ENCODE results near the gene C22orf39.

C22orf39 gene

DNA sequence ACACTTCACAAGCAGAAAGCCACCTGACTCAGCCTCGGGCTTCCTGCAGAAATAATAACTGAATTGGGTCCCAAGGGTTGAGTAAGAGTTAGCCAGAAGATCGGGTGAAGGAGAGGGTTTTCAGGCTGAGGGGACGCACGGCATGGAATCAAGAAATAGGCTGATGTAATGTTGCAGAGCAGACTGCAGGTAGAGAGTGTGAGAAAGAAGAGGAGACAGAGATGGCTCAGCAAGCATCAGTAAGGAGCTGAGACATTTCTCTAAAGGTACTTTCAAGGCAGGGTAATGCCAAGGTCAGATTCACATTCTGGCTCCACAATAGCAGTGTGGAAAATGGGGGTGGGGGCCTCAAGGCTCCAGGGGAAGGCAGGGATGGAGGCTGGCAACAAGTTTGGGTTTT is 34.6 kb downstream of the C22orf39 start:
- Histone ChIP-seq H3K4me3 (ENCODE audit: low read length) (no peak overlapping the region), H3K9me3 (ENCODE audit: control insufficient read depth, insufficient read depth, low read length) (no peaks in the 10 kb centered on the region), H3K27ac (ENCODE audit: low read depth, low read length) (no peak overlapping the region), H3F3A (ENCODE audit: control insufficient read depth, insufficient read depth) (no peaks in the 10 kb centered on the region), H3K27me3 (ENCODE audit: control insufficient read depth, low read length) (no peaks in the 10 kb centered on the region), H3K79me2 (ENCODE audit: control insufficient read depth, low read length) (peaks cover 77% of the 10 kb centered on the region), H3K9me2 (replicated peaks; ENCODE audit: control insufficient read depth, low read length) (no peaks in the 10 kb centered on the region), H3K36me3 (ENCODE audit: control insufficient read depth, low read length) (peaks cover 55% of the 10 kb centered on the region), H3K4me2 (ENCODE audit: low read length) (no peak overlapping the region), H3K4me1 (ENCODE audit: control insufficient read depth, low read length) (no peaks in the 10 kb centered on the region), H4K20me1 (ENCODE audit: control insufficient read depth, insufficient read depth, low read depth, low read length) (peaks cover 8% of the 10 kb centered on the region; the same call in 1 of the 2 replicates)
- TF ChIP-seq EZH2phosphoT487 (IDR thresholded peaks at IDR 0.05; ENCODE audit: borderline replicate concordance, low read length), result no peak
- TF ChIP-seq, protein P1, sequence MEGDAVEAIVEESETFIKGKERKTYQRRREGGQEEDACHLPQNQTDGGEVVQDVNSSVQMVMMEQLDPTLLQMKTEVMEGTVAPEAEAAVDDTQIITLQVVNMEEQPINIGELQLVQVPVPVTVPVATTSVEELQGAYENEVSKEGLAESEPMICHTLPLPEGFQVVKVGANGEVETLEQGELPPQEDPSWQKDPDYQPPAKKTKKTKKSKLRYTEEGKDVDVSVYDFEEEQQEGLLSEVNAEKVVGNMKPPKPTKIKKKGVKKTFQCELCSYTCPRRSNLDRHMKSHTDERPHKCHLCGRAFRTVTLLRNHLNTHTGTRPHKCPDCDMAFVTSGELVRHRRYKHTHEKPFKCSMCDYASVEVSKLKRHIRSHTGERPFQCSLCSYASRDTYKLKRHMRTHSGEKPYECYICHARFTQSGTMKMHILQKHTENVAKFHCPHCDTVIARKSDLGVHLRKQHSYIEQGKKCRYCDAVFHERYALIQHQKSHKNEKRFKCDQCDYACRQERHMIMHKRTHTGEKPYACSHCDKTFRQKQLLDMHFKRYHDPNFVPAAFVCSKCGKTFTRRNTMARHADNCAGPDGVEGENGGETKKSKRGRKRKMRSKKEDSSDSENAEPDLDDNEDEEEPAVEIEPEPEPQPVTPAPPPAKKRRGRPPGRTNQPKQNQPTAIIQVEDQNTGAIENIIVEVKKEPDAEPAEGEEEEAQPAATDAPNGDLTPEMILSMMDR (IDR thresholded peaks at IDR 0.05; ENCODE audit: low read depth, low read length, poor library complexity, severe bottlenecking), result no peak

DNA sequence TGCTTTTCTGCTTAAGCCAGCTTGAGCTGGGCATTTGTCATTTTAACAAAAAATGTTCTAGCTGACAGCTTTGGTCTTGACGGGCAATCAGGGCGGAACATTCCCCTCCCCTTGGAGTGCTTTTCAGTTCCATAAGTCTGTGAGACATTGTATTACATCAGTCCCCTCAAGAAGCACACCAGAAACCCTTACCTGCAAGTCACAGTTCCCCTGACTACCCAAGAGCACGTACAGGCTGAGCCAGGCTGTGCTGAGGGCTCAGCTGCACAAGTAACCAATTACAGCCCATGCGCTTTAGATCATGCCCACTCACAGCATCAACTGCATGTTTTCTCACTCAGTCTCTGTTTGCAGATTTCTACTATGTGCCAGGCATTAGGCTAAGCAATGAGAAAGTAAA is 35.0 kb downstream of the C22orf39 start:
- no peaks in the 10 kb centered on the region for H3K27me3 ChIP-seq (ENCODE audit: control insufficient read depth, low read length)
- H3K36me3 ChIP-seq (ENCODE audit: control insufficient read depth, low read length), result peaks cover 60% of the 10 kb centered on the region
- H3F3A ChIP-seq (ENCODE audit: control insufficient read depth, insufficient read depth), result no peaks in the 10 kb centered on the region
- H3K9me2 ChIP-seq (replicated peaks; ENCODE audit: control insufficient read depth, low read length), result no peaks in the 10 kb centered on the region
- H3K9me3 ChIP-seq (ENCODE audit: control insufficient read depth, insufficient read depth, low read length), result no peaks in the 10 kb centered on the region
- H4K20me1 ChIP-seq (ENCODE audit: control insufficient read depth, insufficient read depth, low read depth, low read length), result peaks cover 8% of the 10 kb centered on the region; the same call in 1 of the 2 replicates
- H3K4me1 ChIP-seq (ENCODE audit: control insufficient read depth, low read length), result no peaks in the 10 kb centered on the region
- no peak overlapping the region for H3K4me3 ChIP-seq (ENCODE audit: low read length)
- no peak overlapping the region for H3K27ac ChIP-seq (ENCODE audit: low read depth, low read length)
- TF ChIP-seq, protein P1 (IDR thresholded peaks at IDR 0.05; ENCODE audit: low read depth, low read length, poor library complexity, severe bottlenecking), result no peak
- no peak for TF ChIP-seq EZH2phosphoT487 (IDR thresholded peaks at IDR 0.05; ENCODE audit: borderline replicate concordance, low read length)
- H3K4me2 ChIP-seq (ENCODE audit: low read length), result no peak overlapping the region
- H3K79me2 ChIP-seq (ENCODE audit: control insufficient read depth, low read length), result peaks cover 72% of the 10 kb centered on the region

DNA sequence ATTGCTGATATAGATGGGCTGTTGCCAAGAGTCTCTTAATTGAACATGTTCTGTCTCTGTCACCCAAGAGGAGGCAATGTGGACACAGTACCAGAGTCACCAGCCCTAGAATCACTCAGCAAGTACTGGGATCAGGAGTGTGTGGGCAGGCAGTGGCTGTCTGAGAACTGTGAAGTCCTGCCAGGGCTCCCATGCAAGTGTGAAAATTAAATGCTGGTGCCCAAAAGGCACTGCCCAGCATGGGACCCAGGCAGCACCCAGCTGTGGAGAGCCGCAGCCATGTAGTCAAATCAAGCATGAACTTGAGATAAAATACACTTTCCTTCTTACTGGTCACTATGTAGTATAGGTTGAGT is 35.8 kb downstream of the C22orf39 start:
- Histone ChIP-seq H3K4me2 (ENCODE audit: low read length) (no peak overlapping the region), H3K79me2 (ENCODE audit: control insufficient read depth, low read length) (peaks cover 64% of the 10 kb centered on the region), H3F3A (ENCODE audit: control insufficient read depth, insufficient read depth) (no peaks in the 10 kb centered on the region), H3K36me3 (ENCODE audit: control insufficient read depth, low read length) (peaks cover 67% of the 10 kb centered on the region), H4K20me1 (ENCODE audit: control insufficient read depth, insufficient read depth, low read depth, low read length) (peaks cover 8% of the 10 kb centered on the region; the same call in 1 of the 2 replicates), H3K27ac (ENCODE audit: low read depth, low read length) (no peak overlapping the region), H3K9me3 (ENCODE audit: control insufficient read depth, insufficient read depth, low read length) (no peaks in the 10 kb centered on the region), H3K27me3 (ENCODE audit: control insufficient read depth, low read length) (no peaks in the 10 kb centered on the region), H3K4me1 (ENCODE audit: control insufficient read depth, low read length) (no peaks in the 10 kb centered on the region), H3K4me3 (ENCODE audit: low read length) (no peak overlapping the region), H3K9me2 (replicated peaks; ENCODE audit: control insufficient read depth, low read length) (no peaks in the 10 kb centered on the region)
- no peak for TF ChIP-seq EZH2phosphoT487 (IDR thresholded peaks at IDR 0.05; ENCODE audit: borderline replicate concordance, low read length)
- TF ChIP-seq, protein P1 (IDR thresholded peaks at IDR 0.05; ENCODE audit: low read depth, low read length, poor library complexity, severe bottlenecking), result no peak
